GM12878 (cell line): ENCODE measurements around the gene ANAPC4. TPM values are rescaled to one million over a fixed set of nuclear protein-coding genes. Genes with fewer than 3 reads are reported as not detected.

Experiments used
- ATAC-seq: fragments of 200-7000 bp; cut with Tn5 transposase; 3 replicates; pipeline ENCODE4 v1.9.1; 2020; ENCODE audit warnings: mild to moderate bottlenecking, moderate library complexity
- BruUV-seq: library from RNA; stranded (reverse); fragments of 400-500 nt; replicated peaks from 2 replicates; lab custom pipeline; 2021; lab: Mats Ljungman, UMichigan
- CTCF ChIA-PET: fragments of 300-600 bp; sonication (Branson Sonifier 250); formaldehyde crosslinking; extraction: SDS; loops from one replicate; lab custom pipeline; 2021; ENCODE audit warnings: inconsistent platforms; lab: Yijun Ruan, JAX
- POLR2A ChIA-PET: fragments of 350-600 bp; formaldehyde crosslinking; extraction: SDS; loops from one replicate; lab custom pipeline; 2021; ENCODE audit warnings: inconsistent platforms; lab: Charles Lee
- RAD21 ChIA-PET: fragments of 300-600 bp; sonication (Branson Sonifier 250); formaldehyde crosslinking; loops from one replicate; lab custom pipeline; 2023; ENCODE audit warnings: antibody characterized with exemption; ENCODE audit not compliant: unreplicated experiment; lab: Charles Lee
- SMC1A ChIA-PET: fragments of 300-600 bp; sonication (Branson Sonifier 250); formaldehyde crosslinking; loops from one replicate; lab custom pipeline; 2023; ENCODE audit not compliant: unreplicated experiment, uncharacterized antibody; lab: Charles Lee
- DNase-seq: peaks from one replicate; pipeline ENCODE4 v3.0.0-alpha.2; 2011; ENCODE audit warnings: low read depth, low spot score
- FAIRE-seq: peaks from 3 replicates; lab custom pipeline; 2011; peaks lifted over from hg19 to GRCh38; lab: Jason Lieb, UNC
- H2AFZ ChIP-seq: 2 replicates; pipeline ENCODE4 v1.6.0; 2011; ENCODE audit warnings: low read depth, low read length, control low read depth; ENCODE audit not compliant: control insufficient read depth
- H3K27ac ChIP-seq: 2 replicates; pipeline ENCODE4 v1.5.1; 2011; ENCODE audit warnings: control low read depth; ENCODE audit not compliant: control insufficient read depth, insufficient read depth
- H3K27me3 ChIP-seq, 2 experiments: replicated peaks in 1 of 2; 2 replicates each; pipeline versions ENCODE4 v1.6.0 to v1.6.1; 2011; ENCODE audit warnings: low read length in 1 of 2; ENCODE audit not compliant: control insufficient read depth in 2 of 2, insufficient read depth in 2 of 2
- H3K36me3 ChIP-seq, 2 experiments: 2 replicates each; pipeline ENCODE4 v1.5.1; 2011; ENCODE audit warnings: low read length in 1 of 2; ENCODE audit not compliant: control insufficient read depth in 2 of 2, insufficient read depth in 2 of 2
- H3K4me1 ChIP-seq: 2 replicates; pipeline ENCODE4 v1.6.1; 2011; ENCODE audit warnings: mild to moderate bottlenecking, low read length, moderate library complexity, mixed read lengths; ENCODE audit not compliant: control insufficient read depth, insufficient read depth
- H3K4me2 ChIP-seq: 2 replicates; pipeline ENCODE4 v1.6.0; 2011; ENCODE audit warnings: control low read depth; ENCODE audit not compliant: control insufficient read depth, insufficient read depth
- H3K4me3 ChIP-seq: fragments of 200-600 bp; sonication (generic); 2 replicates; pipeline ENCODE4 v1.5.1; 2016
- H3K79me2 ChIP-seq: 2 replicates; pipeline ENCODE4 v1.6.0; 2011; ENCODE audit warnings: low read length; ENCODE audit not compliant: control insufficient read depth, insufficient read depth
- H3K9ac ChIP-seq: 2 replicates; pipeline ENCODE4 v1.8.0; 2011; ENCODE audit warnings: low read length, control low read depth, mixed read lengths; ENCODE audit not compliant: control insufficient read depth, insufficient read depth
- H3K9me3 ChIP-seq: replicated peaks from 3 replicates; pipeline ENCODE4 v1.5.1; 2011; ENCODE audit warnings: mild to moderate bottlenecking, low read length; ENCODE audit not compliant: control insufficient read depth, insufficient read depth
- H4K20me1 ChIP-seq: 2 replicates; pipeline ENCODE4 v1.6.0; 2011; ENCODE audit not compliant: control insufficient read depth, insufficient read depth
- EP300 ChIP-seq, 2 experiments: fragments of 150-350 bp in 1 of 2; IDR thresholded peaks; 2 replicates each; pipeline ENCODE4 v1.6.1; 2011 to 2012; ENCODE audit warnings: low read depth in 2 of 2, low read length in 2 of 2, borderline replicate concordance in 1 of 2, improper control_type of control experiment in 1 of 2, inconsistent platforms in 1 of 2; ENCODE audit not compliant: control insufficient read depth in 1 of 2
- ETV6 ChIP-seq, 2 experiments: fragments of 450-650 bp in 1 of 2; IDR thresholded peaks in 1 of 2; conservative IDR thresholded peaks in 1 of 2; 2 replicates each; pipeline ENCODE4 v1.6.1; 2014; ENCODE audit warnings: antibody characterized with exemption in 1 of 2, borderline replicate concordance in 1 of 2, low read depth in 1 of 2, mild to moderate bottlenecking in 1 of 2, moderate library complexity in 1 of 2
- JUNB ChIP-seq: IDR thresholded peaks from 2 replicates; pipeline ENCODE4 v1.6.1; 2016; ENCODE audit warnings: antibody characterized with exemption, mild to moderate bottlenecking
- MEF2A ChIP-seq: IDR thresholded peaks from 2 replicates; pipeline ENCODE4 v1.6.1; 2011; ENCODE audit warnings: low read depth, mild to moderate bottlenecking, low read length, moderate library complexity; ENCODE audit not compliant: insufficient read depth
- NFIC ChIP-seq: IDR thresholded peaks from 2 replicates; pipeline ENCODE4 v1.6.1; 2012; ENCODE audit warnings: low read depth, mild to moderate bottlenecking, inconsistent platforms, low read length, moderate library complexity
- PML ChIP-seq: IDR thresholded peaks from 2 replicates; pipeline ENCODE4 v1.6.1; 2012; ENCODE audit warnings: low read length, inconsistent platforms
- POLR2AphosphoS5 ChIP-seq: IDR thresholded peaks from 2 replicates; pipeline ENCODE4 v1.6.1; 2011; ENCODE audit warnings: mild to moderate bottlenecking, low read length, inconsistent platforms
- SIN3A ChIP-seq: IDR thresholded peaks from 2 replicates; pipeline ENCODE4 v1.6.1; 2012; ENCODE audit warnings: low read depth, low read length, improper control_type of control experiment
- SREBF1 ChIP-seq: IDR thresholded peaks from 2 replicates; pipeline ENCODE4 v1.6.1; 2012; ENCODE audit warnings: mild to moderate bottlenecking, low read length
- WGBS: methylation state at CpG from one replicate; pipeline ENCODE4 v1.1.6; 2016; ENCODE audit warnings: low lambda C conversion rate; ENCODE audit not compliant: insufficient replicate concordance, insufficient coverage; ENCODE audit errors: missing lambda C conversion rate; 5-methylcytosine and 5-hydroxymethylcytosine counted together
- in situ Hi-C: fragments of 300-500 bp; cut with MboI; formaldehyde crosslinking; loops from 9 replicates; pipeline ENCODE4 v1.14.3; 2018; ENCODE audit warnings: mixed read lengths
- intact Hi-C: fragments of 100-400 bp; cut with micrococcal nuclease; formaldehyde crosslinking; loops from one replicate; pipeline ENCODE4 v1.14.2; 2022; ENCODE audit not compliant: unreplicated experiment
- polyA plus RNA-seq, 11 experiments: library from polyadenylated mRNA; depleted of rRNA in 4 of 11; unstranded in 6 of 11; stranded (reverse) in 5 of 11; fragments of >200 nt; fragmentation: Nextera tagmentation in 4 of 11; fragmentation: Illumina TruSeq in 1 of 11; extraction: Ambion mirVana in 4 of 11; extraction: Trizol in 1 of 11; gene quantifications; 1 replicate in 1 of 11; 2 replicates in 10 of 11; pipeline versions ENCODE4 v1.2.1 to v1.2.3, GENCODE V29; 2011 to 2016; ENCODE audit warnings: inconsistent platforms in 2 of 11, missing spikeins in 2 of 11, low read depth in 1 of 11
- total RNA-seq, 4 experiments: library from RNA; depleted of rRNA in 3 of 4; stranded (reverse); fragments of >200 nt in 3 of 4; fragmentation: Illumina TruSeq in 1 of 4; extraction: Trizol in 1 of 4; gene quantifications; 2 replicates each; pipeline versions ENCODE4 v1.2.1 to v1.2.3, GENCODE V29; 2013 to 2021
- TF ChIP-seq, protein P1 (sequence below): fragments of 450-650 bp; IDR thresholded peaks from 2 replicates; pipeline ENCODE4 v1.6.1; 2017; ENCODE audit warnings: mild to moderate bottlenecking, low read depth, inconsistent platforms; ENCODE audit not compliant: poor library complexity, severe bottlenecking

ANAPC4 gene
- total and polyA plus RNA-seq, 10 of the 15 experiments (the other 5 are each of a cell fraction or from before 2014, with no cell fraction given), result 16.3 to 50.2 (median 29.9) TPM

DNA sequence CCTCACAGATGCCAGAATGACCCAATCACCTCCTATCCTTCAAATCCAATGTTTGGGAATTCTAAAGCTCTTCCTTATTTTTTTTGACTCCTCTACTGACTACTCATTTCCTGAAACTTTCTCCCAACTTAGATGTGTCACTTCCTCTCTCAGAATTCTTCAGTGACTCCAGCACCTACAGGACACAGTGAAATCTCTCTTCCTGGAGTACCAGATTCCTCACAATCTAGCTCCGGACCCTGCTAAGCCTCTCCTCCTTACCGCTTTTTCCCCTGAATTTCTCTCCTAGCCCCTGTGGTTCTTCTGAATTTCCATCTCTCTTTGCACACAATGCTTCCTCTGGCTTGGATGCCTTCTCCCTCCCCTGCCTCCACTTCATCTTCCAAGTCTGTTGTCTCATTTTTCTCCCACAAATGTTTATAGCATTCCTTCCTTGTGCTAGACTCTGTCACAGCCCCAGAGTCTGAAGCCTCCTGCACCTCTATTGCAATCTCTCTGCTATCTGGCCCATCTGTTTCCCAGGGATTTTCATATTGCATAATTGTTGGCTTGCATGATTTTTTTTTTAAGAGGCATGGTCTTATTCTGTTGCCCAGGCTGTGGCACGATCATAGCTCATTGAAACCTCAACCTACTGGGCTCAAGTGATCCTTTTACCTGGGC is 80.1 kb downstream of the ANAPC4 start:
- H2AFZ ChIP-seq, result no peak overlapping the region
- H3K79me2 ChIP-seq, result no peaks in the 10 kb centered on the region
- ChIA-PET RAD21 (no interaction called here), SMC1A (no interaction called here), CTCF (interaction anchor here (3.0 kb wide), 1 partner anchor 311 kb away, joined by 6 read pairs; no protein-coding TSS in a partner anchor), POLR2A (no interaction called here)
- no peaks in the 10 kb centered on the region for H3K36me3 ChIP-seq
- FAIRE-seq, result no peak
- H3K9me3 ChIP-seq, result no peaks in the 10 kb centered on the region
- DNase-seq, result no peak
- intact Hi-C loops, result no loop called here
- no peak overlapping the region for H3K4me3 ChIP-seq
- no peak for ATAC-seq
- BruUV-seq, result no TSS peak
- no peak overlapping the region for H3K27ac ChIP-seq
- H3K9ac ChIP-seq, result no peak overlapping the region
- TF ChIP-seq SREBF1 (no peak), ETV6 (conservative IDR thresholded peaks at IDR 0.05 in 1 of 2, IDR thresholded peaks at IDR 0.05 in 1 of 2; ENCODE audit: borderline replicate concordance in 1 of 2, low read depth in 1 of 2) (no peak), JUNB (no peak), NFIC (no peak), SIN3A (no peak), EP300 (IDR thresholded peaks at IDR 0.05; ENCODE audit: borderline replicate concordance in 1 of 2, control insufficient read depth in 1 of 2, low read depth in 2 of 2, low read length in 2 of 2) (no peak), PML (no peak), POLR2AphosphoS5 (no peak), MEF2A (no peak)
- TF ChIP-seq, protein P1, sequence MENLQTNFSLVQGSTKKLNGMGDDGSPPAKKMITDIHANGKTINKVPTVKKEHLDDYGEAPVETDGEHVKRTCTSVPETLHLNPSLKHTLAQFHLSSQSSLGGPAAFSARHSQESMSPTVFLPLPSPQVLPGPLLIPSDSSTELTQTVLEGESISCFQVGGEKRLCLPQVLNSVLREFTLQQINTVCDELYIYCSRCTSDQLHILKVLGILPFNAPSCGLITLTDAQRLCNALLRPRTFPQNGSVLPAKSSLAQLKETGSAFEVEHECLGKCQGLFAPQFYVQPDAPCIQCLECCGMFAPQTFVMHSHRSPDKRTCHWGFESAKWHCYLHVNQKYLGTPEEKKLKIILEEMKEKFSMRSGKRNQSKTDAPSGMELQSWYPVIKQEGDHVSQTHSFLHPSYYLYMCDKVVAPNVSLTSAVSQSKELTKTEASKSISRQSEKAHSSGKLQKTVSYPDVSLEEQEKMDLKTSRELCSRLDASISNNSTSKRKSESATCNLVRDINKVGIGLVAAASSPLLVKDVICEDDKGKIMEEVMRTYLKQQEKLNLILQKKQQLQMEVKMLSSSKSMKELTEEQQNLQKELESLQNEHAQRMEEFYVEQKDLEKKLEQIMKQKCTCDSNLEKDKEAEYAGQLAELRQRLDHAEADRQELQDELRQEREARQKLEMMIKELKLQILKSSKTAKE, result no peak
- no peaks in the 10 kb centered on the region for H3K4me1 ChIP-seq
- H4K20me1 ChIP-seq, result no peaks in the 10 kb centered on the region
- WGBS, result 15% methylated on average over 3 of the region's 3 CpGs
- in situ Hi-C loops, result no loop called here
- H3K27me3 ChIP-seq, result no peaks in the 10 kb centered on the region; a peak in 1 of 4 replicates
- no peak overlapping the region for H3K4me2 ChIP-seq
